GM19351 (cell line): ENCODE data around the gene SGMS1.
"Not testable (repeated sequence)": the region's sequence is repeated elsewhere in the genome, so short reads cannot be mapped to it uniquely, and the experiment has no call there.

Source experiments
- ATAC-seq: cut with Tn5 transposase; IDR thresholded peaks from one replicate; pipeline ENCODE4 v1.9.1; 2021; ENCODE audit warnings: mild to moderate bottlenecking, moderate library complexity; ENCODE audit not compliant: unreplicated experiment

Gene SGMS1

DNA sequence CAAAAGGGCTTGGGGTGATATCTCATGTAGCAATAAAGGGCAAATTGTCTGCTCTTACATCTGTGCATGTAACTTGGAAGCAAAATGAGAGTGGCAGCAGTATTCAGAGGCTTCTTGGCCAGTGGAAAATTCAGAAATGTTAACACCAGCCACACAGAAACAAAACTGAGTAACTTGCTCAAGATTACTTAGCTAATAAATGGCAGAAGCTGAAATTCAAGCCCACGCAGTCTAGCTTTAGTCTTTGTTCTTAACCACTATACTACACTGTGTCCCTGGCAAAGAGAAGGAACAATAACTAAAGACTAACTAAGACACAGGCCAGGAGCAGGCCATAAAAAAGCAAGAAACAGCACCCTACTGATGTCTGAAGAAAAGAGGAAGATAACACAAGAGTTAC is 186.5 kb downstream of the SGMS1 start:
- ATAC-seq = no peak

DNA sequence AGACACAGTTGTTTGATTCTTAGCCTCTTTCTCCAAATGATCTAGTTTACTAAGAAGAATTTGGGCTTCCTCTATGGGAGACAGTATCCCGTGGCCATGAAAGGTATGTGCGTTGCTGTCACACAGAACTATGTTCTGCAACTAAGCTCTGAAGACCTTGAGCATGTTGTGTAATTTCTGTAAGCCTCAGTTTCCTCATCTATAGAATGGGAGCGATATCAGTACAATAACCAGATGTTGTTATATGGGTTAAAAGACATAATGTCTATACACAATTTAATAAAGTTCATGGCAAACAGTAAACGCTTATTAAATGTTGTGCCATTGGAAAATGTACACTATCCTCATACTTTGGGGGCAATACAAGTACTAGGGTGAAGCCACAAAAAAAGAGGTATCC is 187.0 kb downstream of the SGMS1 start:
- no peak for ATAC-seq

- ATAC-seq = peak; percentile 53
Observed at GRCh38 chr10:50432211-50433009, 191.3 kb downstream of the SGMS1 start.

DNA sequence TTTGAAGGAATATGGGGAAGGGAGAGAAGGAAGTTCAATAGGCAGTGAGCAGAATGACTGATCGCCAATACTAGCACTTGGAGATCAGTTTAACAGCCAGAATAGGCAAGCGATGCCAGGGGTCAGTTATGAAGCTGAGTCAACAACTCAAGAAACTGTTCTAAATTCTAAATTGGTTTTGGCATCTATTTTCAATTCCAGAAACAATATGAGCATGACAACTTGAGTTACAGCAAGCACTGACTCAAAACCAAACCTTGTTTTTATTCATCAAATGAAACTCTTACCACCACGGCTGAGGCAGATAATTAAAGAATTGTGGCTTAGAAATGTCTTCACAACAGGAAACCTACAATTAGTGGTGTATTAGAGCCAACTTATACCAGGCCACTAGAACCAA is 192.0 kb downstream of the SGMS1 start:
- ATAC-seq = peak; percentile 87

DNA sequence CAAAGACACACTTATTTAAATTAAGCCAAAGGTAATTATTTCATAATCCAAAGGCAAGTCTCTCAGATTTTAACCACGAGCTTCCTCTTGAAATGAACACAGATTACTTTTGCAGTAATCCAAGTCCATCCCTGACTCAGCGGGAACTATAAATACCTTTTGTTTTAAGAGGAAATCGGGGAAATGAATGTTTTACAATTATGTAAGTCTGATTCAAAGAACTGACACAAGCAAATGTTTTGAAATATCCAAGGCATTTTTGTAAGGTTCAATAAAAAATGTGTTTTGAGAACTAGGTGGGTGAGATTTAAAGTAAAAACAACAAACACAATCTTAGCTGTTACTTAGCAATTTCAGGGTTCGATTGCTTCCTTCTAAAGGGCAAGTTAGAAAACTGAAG is 192.6 kb downstream of the SGMS1 start:
- no peak for ATAC-seq

DNA sequence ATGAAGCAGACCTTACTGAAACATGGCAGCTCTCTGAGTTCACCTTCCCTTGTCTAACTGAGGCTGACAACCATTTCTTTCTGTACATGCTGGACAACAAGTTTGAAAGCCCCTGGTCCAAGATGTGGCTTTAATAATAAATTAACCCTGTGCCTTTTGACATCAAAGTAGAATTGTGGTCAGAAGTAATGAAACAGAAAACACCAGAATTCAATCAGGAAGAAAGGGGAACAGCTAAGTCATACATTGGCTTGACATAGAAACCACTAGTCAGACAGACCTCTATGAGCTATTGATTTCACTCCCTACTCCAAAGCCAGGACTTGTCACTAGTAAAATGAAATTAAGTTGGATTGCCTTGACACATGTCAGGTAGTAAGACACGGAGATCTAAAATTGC is 197.3 kb downstream of the SGMS1 start:
- peak; percentile 85 for ATAC-seq

DNA sequence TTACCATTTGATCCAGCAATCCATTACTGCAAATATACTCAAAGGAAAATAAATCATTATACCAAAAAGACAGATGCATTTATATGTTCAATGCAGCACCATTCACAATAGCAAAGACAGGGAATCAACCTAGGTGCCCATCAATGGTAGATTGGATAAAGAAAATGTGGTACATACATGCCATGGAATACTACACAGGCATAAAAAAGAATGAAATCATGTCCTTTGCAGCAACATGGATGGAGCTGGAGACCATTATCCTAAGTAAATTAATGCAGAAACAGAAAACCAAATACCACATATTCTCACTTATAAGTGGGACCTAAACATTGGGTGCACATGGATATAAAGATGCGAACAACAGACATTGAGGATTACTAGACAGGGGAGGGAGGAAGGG is 198.5 kb downstream of the SGMS1 start:
- not testable (repeated sequence) for ATAC-seq

- no peak for ATAC-seq
Observed at GRCh38 chr10:50423448-50423847, 200.3 kb downstream of the SGMS1 start.

DNA sequence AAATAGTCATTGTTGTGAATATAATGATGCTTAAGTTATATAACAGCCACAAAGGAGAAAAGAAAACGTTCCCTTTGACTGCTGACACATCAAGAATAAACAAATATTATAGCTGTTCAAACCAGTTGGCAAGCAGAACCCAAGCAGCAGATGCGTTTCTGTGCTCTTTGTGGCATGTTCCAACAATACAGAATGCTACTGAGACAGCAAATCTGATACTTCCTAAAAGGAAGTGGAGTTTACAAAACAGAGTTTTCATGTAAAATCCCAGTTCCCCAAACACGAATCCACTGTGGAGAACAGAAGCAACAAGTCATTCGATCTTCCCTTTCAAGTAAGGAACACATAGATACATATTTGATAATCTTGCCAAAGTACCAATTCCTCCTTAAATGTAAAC is 201.5 kb downstream of the SGMS1 start:
- no peak for ATAC-seq

DNA sequence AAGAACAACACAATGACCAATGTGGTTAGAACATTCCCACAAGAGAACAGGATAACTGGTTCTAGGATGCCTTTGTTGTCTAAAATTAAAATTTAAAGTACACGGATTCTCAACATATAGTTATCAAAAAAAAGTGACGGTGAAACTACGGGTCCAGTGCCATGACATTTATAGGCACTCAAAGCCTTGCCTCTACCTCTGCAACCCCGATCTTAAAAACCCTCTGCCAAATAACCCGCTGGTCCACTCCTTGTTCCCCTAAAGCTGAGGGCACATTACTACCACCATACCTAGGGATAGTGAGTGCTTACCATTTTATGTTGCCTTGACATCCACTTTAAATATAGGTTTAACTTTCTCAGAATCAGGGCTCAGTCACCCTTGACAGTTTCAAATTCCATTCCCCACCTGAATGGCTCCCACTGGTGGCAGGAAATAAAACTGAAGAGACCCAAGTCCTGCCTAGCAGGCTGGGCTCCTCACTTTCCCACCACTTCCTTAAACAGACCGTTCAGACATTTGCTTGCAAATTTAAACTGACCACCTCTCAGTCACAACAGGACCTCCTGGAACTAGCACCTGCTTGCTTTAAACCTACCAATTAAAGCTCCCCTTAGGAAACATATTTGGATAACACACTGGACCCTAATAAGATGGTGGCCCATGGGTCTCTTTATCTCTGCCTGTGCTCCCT is 202.6 kb downstream of the SGMS1 start:
- peak; percentile 34 for ATAC-seq

DNA sequence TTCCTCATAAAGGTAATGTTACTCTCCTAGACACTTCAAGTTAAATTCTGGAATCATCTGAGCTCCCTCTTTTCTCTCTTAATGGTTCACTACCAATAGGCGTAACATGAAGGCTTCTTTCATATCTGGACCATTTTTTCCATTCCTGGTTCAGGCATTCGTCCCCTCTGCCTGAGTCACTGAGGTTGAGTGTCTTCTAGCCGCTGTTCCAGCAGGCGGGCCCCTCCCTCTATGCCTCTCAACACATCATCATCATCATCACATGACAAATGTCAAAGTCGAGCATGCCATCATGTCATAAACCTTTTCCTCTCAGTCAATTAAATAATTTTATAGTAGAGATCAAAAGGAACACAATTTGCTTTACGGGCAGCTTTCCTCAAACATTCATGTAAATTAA is 203.6 kb downstream of the SGMS1 start:
- ATAC-seq = no peak

DNA sequence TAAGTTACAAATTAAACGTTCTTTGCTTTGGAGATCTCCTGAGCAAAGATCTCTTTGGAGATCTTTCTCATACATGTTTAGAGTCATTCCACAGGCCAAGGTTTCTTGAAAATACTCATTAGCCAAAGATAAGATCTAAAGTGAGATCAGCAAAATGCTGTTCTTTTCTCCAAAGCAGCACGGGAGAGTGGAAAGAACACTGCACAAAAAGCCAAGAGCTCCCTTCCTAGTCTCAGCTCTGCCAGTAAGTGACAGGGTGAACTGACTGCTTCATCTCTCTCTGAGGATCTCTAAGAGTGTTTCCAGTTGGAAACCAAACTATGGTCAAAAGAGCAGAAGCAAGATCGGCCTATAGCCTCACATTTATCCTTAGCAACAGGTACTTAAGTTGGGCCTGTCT is 204.0 kb downstream of the SGMS1 start:
- ATAC-seq = no peak

DNA sequence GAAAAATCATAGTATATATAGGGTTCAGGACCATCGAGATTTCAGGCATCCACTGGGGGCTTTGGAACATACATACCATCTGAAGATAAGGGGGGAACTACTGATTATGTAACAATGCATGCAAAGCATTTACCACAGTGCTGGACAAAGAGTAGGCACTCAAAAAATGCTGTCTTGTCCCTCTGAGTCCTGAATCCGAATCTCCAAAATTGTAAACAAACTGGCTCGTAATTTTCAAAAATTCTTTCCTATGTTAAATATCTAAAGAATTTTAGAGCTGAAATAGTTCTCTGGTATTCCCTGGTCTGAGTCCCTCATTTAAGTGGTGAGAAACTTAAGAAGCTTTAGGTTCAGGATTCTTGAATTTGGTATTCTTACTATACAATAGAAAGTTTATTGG is 204.7 kb downstream of the SGMS1 start:
- no peak for ATAC-seq

DNA sequence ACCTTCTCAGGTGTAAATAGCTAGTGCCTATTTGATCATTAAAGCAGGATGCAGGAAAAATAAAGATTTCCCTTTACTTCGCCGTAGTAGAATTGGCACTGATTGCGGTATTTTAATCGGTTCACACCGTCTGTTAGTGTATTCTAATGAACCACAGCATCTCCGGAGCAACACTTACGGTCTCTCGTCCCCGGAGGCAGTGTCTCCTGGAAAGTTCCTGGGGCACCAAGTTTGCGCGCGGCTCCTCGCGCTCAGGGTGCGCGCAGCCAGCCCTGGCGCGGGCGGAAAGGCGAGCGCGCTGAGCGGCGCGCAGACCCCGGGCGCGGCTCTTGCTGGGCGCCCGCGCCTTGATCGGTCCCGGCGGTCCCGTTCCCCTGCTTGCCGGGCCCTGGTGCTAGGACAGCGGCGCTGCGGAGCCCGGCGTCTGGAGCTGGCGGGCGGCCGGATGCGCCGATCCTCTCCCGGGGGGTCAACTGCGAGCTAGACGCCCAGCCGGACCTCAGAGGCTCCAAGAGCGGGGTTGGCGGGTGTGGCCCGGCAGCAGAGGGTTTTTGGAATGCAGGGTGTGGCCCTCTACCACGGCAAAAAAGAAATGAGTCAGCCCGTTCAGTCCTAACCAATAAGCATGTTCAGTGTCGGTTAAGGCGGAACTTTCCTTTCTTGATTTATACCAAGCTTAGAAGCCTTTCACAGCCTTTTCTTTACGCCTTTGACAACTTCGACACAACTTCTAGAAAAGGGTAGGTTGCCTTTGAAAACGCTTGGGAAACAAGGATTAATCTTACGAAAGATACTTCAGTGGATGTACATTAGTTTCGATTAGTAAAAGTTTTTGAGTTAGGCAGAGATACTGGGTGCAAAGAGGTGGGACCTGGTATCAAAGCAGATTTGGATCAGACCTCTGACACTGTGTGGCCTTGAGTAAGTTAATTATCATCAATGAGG is 205.6 kb downstream of the SGMS1 start:
- peak; percentile 80 for ATAC-seq

DNA sequence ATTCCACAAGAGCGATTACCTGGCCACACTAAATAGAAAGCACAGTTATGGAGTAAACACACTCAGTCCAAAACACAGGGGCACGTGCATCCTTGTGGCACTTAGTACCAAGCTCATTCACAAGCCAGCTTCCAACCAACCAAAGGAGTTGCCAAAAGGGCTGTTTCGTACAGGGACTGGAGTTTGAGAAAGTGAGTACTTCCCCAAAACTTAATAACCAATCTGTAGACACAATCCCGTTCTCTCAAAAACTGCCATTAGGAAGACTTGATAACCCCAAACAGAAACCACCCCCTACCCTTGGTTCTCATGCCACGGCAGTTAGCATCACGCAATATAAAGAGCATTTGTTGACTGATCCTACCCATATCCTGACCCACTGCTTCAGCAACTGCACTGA is 206.3 kb downstream of the SGMS1 start:
- peak; percentile 20 for ATAC-seq

DNA sequence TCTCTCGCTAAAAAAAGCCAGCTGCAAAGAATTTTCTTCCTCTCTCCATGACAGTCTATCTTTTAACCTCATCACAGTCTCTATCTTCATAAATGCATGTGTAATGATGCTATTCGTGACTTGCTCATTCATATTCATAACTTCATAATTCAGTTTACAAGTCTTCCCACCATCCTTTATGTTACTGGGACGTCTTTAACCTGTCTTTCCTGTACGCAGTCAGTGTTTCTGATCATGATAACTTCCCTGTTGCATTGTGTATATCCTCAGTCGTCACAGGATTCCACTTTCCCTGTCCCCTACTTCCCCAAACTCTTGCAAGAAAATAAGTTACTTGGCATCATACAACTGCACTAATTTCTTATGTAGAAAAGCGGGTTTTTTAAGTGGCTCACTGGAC is 206.9 kb downstream of the SGMS1 start:
- no peak for ATAC-seq

GRCh38 chr10:50416181-50416824 is 207.5 kb downstream of the SGMS1 start:
- ATAC-seq = no peak

GRCh38 chr10:50415292-50415691 is 208.5 kb downstream of the SGMS1 start:
- ATAC-seq = no peak

GRCh38 chr10:50410066-50410811 is 213.5 kb downstream of the SGMS1 start:
- no peak for ATAC-seq
